GM23338 (cell line): Measurements from ENCODE around the gene DDX31. TPM values are rescaled to one million over a fixed set of nuclear protein-coding genes. Genes with fewer than 3 reads are reported as not detected.

Source experiments
- ATAC-seq: fragments of 200-7000 bp; cut with Tn5 transposase; 3 replicates; pipeline ENCODE4 v1.9.1; 2020
- DNase-seq: peaks from one replicate; pipeline ENCODE4 v3.0.0-alpha.2; 2015; ENCODE audit warnings: low spot score
- H2AFZ ChIP-seq: fragments of 200-600 bp; sonication (generic); 2 replicates; pipeline ENCODE4 v1.8.0; 2016; ENCODE audit warnings: antibody characterized with exemption, mild to moderate bottlenecking, moderate library complexity
- H3F3A ChIP-seq: fragments of 200-600 bp; sonication (generic); replicated peaks from 2 replicates; pipeline ENCODE4 v1.8.0; 2017; ENCODE audit warnings: antibody characterized with exemption, mixed run types, low read depth
- H3K27ac ChIP-seq: fragments of 200-600 bp; sonication (generic); 2 replicates; pipeline ENCODE4 v1.6.1; 2016; ENCODE audit warnings: low read depth
- H3K27me3 ChIP-seq: fragments of 200-600 bp; sonication (generic); 2 replicates; pipeline ENCODE4 v1.8.0; 2016; ENCODE audit warnings: mild to moderate bottlenecking, mixed run types, moderate library complexity; ENCODE audit not compliant: insufficient read depth
- H3K36me3 ChIP-seq: fragments of 200-600 bp; sonication (generic); 2 replicates; pipeline ENCODE4 v1.8.0; 2016; ENCODE audit warnings: mild to moderate bottlenecking; ENCODE audit not compliant: insufficient read depth
- H3K4me1 ChIP-seq: fragments of 200-600 bp; sonication (generic); 2 replicates; pipeline ENCODE4 v1.8.0; 2016; ENCODE audit warnings: mild to moderate bottlenecking, moderate library complexity; ENCODE audit not compliant: insufficient read depth
- H3K4me2 ChIP-seq: fragments of 200-600 bp; sonication (generic); 2 replicates; pipeline ENCODE4 v1.7.1; 2017; ENCODE audit warnings: mixed run types
- H3K4me3 ChIP-seq: fragments of 200-600 bp; sonication (generic); 2 replicates; pipeline ENCODE4 v1.6.1; 2016; ENCODE audit warnings: mixed run types
- H3K79me2 ChIP-seq: fragments of 200-600 bp; sonication (generic); replicated peaks from 2 replicates; pipeline ENCODE4 v1.8.0; 2017; ENCODE audit warnings: mild to moderate bottlenecking; ENCODE audit not compliant: insufficient read depth
- H3K9me2 ChIP-seq: fragments of 200-600 bp; sonication (generic); 2 replicates; pipeline ENCODE4 v1.8.0; 2017; ENCODE audit not compliant: insufficient read depth
- H4K20me1 ChIP-seq: fragments of 200-600 bp; sonication (generic); replicated peaks from 2 replicates; pipeline ENCODE4 v1.8.0; 2017; ENCODE audit warnings: mild to moderate bottlenecking; ENCODE audit not compliant: insufficient read depth
- H3K27ac Mint-ChIP-seq: 2 replicates; pipeline ENCODE4 v1.8.0; 2020; ENCODE audit warnings: inconsistent platforms, mild to moderate bottlenecking, moderate library complexity, mixed read lengths
- H3K27me3 Mint-ChIP-seq: 3 replicates; pipeline ENCODE4 v1.8.0; 2022; ENCODE audit warnings: low read depth, mild to moderate bottlenecking, moderate library complexity, mixed read lengths, inconsistent platforms; ENCODE audit not compliant: insufficient read depth, poor library complexity
- H3K36me3 Mint-ChIP-seq: 3 replicates; pipeline ENCODE4 v1.8.0; 2021; ENCODE audit warnings: low read depth, mild to moderate bottlenecking, inconsistent platforms, moderate library complexity, mixed read lengths
- H3K4me1 Mint-ChIP-seq: 3 replicates; pipeline ENCODE4 v1.8.0; 2020; ENCODE audit warnings: mild to moderate bottlenecking, inconsistent platforms, mixed read lengths
- H3K4me3 Mint-ChIP-seq: 3 replicates; pipeline ENCODE4 v1.8.0; 2021; ENCODE audit warnings: moderate library complexity, mild to moderate bottlenecking, inconsistent platforms, mixed read lengths
- H3K9me3 Mint-ChIP-seq: 3 replicates; pipeline ENCODE4 v1.8.0; 2020; ENCODE audit warnings: moderate library complexity, mild to moderate bottlenecking, inconsistent platforms, mixed read lengths
- CREB1 ChIP-seq: fragments of 250-450 bp; sonication (Bioruptor Pico); IDR thresholded peaks from 2 replicates; pipeline ENCODE4 v1.5.0; 2020; ENCODE audit warnings: low read depth, mild to moderate bottlenecking, moderate library complexity
- EZH2phosphoT487 ChIP-seq: fragments of 200-600 bp; sonication (generic); IDR thresholded peaks from one replicate; pipeline ENCODE4 v1.8.1; 2018; ENCODE audit warnings: antibody characterized with exemption; ENCODE audit not compliant: unreplicated experiment
- JUNB ChIP-seq: IDR thresholded peaks from one replicate; pipeline ENCODE4 v1.6.1; 2016; ENCODE audit warnings: antibody characterized with exemption; ENCODE audit not compliant: unreplicated experiment
- NANOG ChIP-seq: IDR thresholded peaks from 2 replicates; pipeline ENCODE4 v1.6.1; 2016; ENCODE audit warnings: antibody characterized with exemption, borderline replicate concordance
- STAT1 ChIP-seq: IDR thresholded peaks from one replicate; pipeline ENCODE4 v1.6.1; 2016; ENCODE audit warnings: antibody characterized with exemption; ENCODE audit not compliant: unreplicated experiment
- ZNF114 ChIP-seq: fragments of 250-450 bp; sonication (Bioruptor Pico); IDR thresholded peaks from 2 replicates; pipeline ENCODE4 v1.5.0; 2020; ENCODE audit warnings: mild to moderate bottlenecking, moderate library complexity
- ZNF331 ChIP-seq: fragments of 250-450 bp; sonication (Bioruptor Pico); IDR thresholded peaks from 2 replicates; pipeline ENCODE4 v1.5.0; 2020; ENCODE audit warnings: low read depth, mild to moderate bottlenecking, moderate library complexity
- polyA plus RNA-seq: library from polyadenylated mRNA; unstranded; fragments of >200 nt; fragmentation: Nextera tagmentation; extraction: Ambion mirVana; gene quantifications from 2 replicates; pipeline ENCODE4 v1.2.1, GENCODE V29; 2016
- total RNA-seq: library from RNA; depleted of rRNA; stranded (reverse); fragments of >200 nt; shearing (Covaris generic); gene quantifications from 2 replicates; pipeline ENCODE4 v1.2.3, GENCODE V29; 2014
- TF ChIP-seq, protein P1 (sequence below), 2 experiments: fragments of 200-600 bp in 1 of 2; sonication (generic) in 1 of 2; conservative IDR thresholded peaks; 2 replicates each; pipeline versions ENCODE4 v1.5.1 to v1.6.1; 2016 to 2017; ENCODE audit warnings: antibody characterized with exemption in 2 of 2, low read depth in 2 of 2, mild to moderate bottlenecking in 2 of 2, moderate library complexity in 1 of 2
- TF ChIP-seq, protein P2 (sequence below): fragments of 250-450 bp; sonication (Bioruptor Pico); IDR thresholded peaks from 2 replicates; pipeline ENCODE4 v1.5.0; 2020; ENCODE audit warnings: mild to moderate bottlenecking, moderate library complexity
- TF ChIP-seq, protein P3 (sequence below): IDR thresholded peaks from one replicate; pipeline ENCODE4 v1.6.1; 2018; ENCODE audit warnings: antibody characterized with exemption; ENCODE audit not compliant: unreplicated experiment

Gene DDX31
- total and polyA plus RNA-seq, 2 experiments from 2014 or later = 14.8 to 23.5 TPM

DNA sequence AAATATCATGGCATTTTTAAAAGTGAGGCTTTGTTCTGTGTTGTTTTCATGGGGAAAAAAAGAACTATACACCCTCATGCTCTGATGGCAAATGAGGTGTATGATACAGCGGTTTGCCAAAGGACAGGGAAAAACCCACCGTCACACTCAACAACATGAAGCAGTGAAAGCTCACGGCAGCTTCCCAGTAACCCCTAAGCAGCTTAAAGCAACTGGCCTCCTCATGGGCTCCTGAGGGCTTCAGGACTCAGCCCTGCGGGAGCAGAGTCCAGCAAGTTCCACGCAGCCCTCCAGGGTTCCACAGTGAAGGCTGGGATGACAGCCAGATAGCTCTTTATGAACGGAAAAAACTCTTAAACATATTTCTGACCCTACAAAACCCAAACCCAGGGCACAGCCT lies 74.5 kb downstream of the DDX31 start:
- H2AFZ ChIP-seq = no peak overlapping the region
- Mint-ChIP-seq H3K4me3 (no peak overlapping the region), H3K36me3 (peaks cover 24% of the 10 kb centered on the region), H3K9me3 (no peaks in the 10 kb centered on the region), H3K4me1 (peaks cover 37% of the 10 kb centered on the region), H3K27me3 (peaks cover 29% of the 10 kb centered on the region), H3K27ac (no peak overlapping the region)
- H3K4me2 ChIP-seq = no peak overlapping the region
- ATAC-seq (no peak), DNase-seq (no peak)
- peaks cover 29% of the 10 kb centered on the region for H3K4me1 ChIP-seq
- no peaks in the 10 kb centered on the region for H3K36me3 ChIP-seq
- H3K79me2 ChIP-seq = no peaks in the 10 kb centered on the region
- H4K20me1 ChIP-seq = peaks cover 4% of the 10 kb centered on the region
- 0 out of 2 replicates have a peak, but pooled peaks cover 10% of the 10 kb centered on the region for H3F3A ChIP-seq
- H3K27me3 ChIP-seq = peaks cover 34% of the 10 kb centered on the region
- H3K9me2 ChIP-seq = no peaks in the 10 kb centered on the region
- TF ChIP-seq, protein P1, sequence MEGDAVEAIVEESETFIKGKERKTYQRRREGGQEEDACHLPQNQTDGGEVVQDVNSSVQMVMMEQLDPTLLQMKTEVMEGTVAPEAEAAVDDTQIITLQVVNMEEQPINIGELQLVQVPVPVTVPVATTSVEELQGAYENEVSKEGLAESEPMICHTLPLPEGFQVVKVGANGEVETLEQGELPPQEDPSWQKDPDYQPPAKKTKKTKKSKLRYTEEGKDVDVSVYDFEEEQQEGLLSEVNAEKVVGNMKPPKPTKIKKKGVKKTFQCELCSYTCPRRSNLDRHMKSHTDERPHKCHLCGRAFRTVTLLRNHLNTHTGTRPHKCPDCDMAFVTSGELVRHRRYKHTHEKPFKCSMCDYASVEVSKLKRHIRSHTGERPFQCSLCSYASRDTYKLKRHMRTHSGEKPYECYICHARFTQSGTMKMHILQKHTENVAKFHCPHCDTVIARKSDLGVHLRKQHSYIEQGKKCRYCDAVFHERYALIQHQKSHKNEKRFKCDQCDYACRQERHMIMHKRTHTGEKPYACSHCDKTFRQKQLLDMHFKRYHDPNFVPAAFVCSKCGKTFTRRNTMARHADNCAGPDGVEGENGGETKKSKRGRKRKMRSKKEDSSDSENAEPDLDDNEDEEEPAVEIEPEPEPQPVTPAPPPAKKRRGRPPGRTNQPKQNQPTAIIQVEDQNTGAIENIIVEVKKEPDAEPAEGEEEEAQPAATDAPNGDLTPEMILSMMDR (conservative IDR thresholded peaks at IDR 0.05; ENCODE audit: low read depth in 2 of 2) = no peak
- TF ChIP-seq STAT1 (no peak), NANOG (no peak), CREB1 (no peak), JUNB (no peak), EZH2phosphoT487 (no peak), ZNF331 (CRISPR knock-in tag) (no peak), ZNF114 (no peak)
- TF ChIP-seq, protein P2, sequence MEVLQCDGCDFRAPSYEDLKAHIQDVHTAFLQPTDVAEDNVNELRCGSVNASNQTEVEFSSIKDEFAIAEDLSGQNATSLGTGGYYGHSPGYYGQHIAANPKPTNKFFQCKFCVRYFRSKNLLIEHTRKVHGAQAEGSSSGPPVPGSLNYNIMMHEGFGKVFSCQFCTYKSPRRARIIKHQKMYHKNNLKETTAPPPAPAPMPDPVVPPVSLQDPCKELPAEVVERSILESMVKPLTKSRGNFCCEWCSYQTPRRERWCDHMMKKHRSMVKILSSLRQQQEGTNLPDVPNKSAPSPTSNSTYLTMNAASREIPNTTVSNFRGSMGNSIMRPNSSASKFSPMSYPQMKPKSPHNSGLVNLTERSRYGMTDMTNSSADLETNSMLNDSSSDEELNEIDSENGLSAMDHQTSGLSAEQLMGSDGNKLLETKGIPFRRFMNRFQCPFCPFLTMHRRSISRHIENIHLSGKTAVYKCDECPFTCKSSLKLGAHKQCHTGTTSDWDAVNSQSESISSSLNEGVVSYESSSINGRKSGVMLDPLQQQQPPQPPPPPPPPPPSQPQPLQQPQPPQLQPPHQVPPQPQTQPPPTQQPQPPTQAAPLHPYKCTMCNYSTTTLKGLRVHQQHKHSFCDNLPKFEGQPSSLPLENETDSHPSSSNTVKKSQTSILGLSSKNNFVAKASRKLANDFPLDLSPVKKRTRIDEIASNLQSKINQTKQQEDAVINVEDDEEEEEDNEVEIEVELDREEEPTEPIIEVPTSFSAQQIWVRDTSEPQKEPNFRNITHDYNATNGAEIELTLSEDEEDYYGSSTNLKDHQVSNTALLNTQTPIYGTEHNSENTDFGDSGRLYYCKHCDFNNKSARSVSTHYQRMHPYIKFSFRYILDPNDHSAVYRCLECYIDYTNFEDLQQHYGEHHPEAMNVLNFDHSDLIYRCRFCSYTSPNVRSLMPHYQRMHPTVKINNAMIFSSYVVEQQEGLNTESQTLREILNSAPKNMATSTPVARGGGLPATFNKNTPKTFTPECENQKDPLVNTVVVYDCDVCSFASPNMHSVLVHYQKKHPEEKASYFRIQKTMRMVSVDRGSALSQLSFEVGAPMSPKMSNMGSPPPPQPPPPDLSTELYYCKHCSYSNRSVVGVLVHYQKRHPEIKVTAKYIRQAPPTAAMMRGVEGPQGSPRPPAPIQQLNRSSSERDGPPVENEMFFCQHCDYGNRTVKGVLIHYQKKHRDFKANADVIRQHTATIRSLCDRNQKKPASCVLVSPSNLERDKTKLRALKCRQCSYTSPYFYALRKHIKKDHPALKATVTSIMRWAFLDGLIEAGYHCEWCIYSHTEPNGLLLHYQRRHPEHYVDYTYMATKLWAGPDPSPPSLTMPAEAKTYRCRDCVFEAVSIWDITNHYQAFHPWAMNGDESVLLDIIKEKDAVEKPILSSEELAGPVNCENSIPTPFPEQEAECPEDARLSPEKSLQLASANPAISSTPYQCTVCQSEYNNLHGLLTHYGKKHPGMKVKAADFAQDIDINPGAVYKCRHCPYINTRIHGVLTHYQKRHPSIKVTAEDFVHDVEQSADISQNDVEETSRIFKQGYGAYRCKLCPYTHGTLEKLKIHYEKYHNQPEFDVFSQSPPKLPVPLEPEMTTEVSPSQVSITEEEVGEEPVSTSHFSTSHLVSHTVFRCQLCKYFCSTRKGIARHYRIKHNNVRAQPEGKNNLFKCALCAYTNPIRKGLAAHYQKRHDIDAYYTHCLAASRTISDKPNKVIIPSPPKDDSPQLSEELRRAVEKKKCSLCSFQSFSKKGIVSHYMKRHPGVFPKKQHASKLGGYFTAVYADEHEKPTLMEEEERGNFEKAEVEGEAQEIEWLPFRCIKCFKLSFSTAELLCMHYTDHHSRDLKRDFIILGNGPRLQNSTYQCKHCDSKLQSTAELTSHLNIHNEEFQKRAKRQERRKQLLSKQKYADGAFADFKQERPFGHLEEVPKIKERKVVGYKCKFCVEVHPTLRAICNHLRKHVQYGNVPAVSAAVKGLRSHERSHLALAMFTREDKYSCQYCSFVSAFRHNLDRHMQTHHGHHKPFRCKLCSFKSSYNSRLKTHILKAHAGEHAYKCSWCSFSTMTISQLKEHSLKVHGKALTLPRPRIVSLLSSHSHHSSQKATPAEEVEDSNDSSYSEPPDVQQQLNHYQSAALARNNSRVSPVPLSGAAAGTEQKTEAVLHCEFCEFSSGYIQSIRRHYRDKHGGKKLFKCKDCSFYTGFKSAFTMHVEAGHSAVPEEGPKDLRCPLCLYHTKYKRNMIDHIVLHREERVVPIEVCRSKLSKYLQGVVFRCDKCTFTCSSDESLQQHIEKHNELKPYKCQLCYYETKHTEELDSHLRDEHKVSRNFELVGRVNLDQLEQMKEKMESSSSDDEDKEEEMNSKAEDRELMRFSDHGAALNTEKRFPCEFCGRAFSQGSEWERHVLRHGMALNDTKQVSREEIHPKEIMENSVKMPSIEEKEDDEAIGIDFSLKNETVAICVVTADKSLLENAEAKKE (CRISPR knock-in tag) = no peak
- TF ChIP-seq, protein P3, sequence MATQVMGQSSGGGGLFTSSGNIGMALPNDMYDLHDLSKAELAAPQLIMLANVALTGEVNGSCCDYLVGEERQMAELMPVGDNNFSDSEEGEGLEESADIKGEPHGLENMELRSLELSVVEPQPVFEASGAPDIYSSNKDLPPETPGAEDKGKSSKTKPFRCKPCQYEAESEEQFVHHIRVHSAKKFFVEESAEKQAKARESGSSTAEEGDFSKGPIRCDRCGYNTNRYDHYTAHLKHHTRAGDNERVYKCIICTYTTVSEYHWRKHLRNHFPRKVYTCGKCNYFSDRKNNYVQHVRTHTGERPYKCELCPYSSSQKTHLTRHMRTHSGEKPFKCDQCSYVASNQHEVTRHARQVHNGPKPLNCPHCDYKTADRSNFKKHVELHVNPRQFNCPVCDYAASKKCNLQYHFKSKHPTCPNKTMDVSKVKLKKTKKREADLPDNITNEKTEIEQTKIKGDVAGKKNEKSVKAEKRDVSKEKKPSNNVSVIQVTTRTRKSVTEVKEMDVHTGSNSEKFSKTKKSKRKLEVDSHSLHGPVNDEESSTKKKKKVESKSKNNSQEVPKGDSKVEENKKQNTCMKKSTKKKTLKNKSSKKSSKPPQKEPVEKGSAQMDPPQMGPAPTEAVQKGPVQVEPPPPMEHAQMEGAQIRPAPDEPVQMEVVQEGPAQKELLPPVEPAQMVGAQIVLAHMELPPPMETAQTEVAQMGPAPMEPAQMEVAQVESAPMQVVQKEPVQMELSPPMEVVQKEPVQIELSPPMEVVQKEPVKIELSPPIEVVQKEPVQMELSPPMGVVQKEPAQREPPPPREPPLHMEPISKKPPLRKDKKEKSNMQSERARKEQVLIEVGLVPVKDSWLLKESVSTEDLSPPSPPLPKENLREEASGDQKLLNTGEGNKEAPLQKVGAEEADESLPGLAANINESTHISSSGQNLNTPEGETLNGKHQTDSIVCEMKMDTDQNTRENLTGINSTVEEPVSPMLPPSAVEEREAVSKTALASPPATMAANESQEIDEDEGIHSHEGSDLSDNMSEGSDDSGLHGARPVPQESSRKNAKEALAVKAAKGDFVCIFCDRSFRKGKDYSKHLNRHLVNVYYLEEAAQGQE = no peak
- no peak overlapping the region for H3K27ac ChIP-seq
- no peak overlapping the region for H3K4me3 ChIP-seq
